Epithelial cell of esophagus (primary cell): ENCODE data around the gene GNG11.

Source experiments
- DNase-seq: peaks from one replicate; pipeline ENCODE4 v3.0.0; 2010; ENCODE audit warnings: low read depth
- H3K4me3 ChIP-seq: 2 replicates; pipeline ENCODE4 v1.5.1; 2011; ENCODE audit warnings: mild to moderate bottlenecking, low read length, control low read depth
- CTCF ChIP-seq: IDR thresholded peaks from 2 replicates; pipeline ENCODE4 v1.5.1; 2011; ENCODE audit warnings: low read depth, mild to moderate bottlenecking, low read length, control low read depth, inconsistent platforms; ENCODE audit not compliant: insufficient read depth; ENCODE audit errors: missing control alignments

Gene GNG11

GRCh38 chr7:93921607-93922566, at the start of gene GNG11:
TSS of gene GNG11 (plus strand) at chr7:93921735. CDS start at chr7:93922138, 403 bp downstream.
- peak; percentile 37 for DNase-seq
- peak within 1 kb of the TSS; percentile 51 for H3K4me3 ChIP-seq
- no peak for TF ChIP-seq CTCF

GRCh38 chr7:93873998-93874574, 47.4 kb upstream of the GNG11 start:
- no peak overlapping the region for H3K4me3 ChIP-seq
- TF ChIP-seq CTCF, result no peak
- no peak for DNase-seq

- no peak for TF ChIP-seq CTCF
- no peak for DNase-seq
- H3K4me3 ChIP-seq, result no peak overlapping the region
These were observed 43.8 kb upstream of the GNG11 start for GRCh38 chr7:93877742-93878141.

GRCh38 chr7:93879356-93879755, 42.2 kb upstream of the GNG11 start:
- no peak for TF ChIP-seq CTCF
- H3K4me3 ChIP-seq, result no peak overlapping the region
- DNase-seq, result no peak

- no peak for TF ChIP-seq CTCF
- no peak for DNase-seq
- H3K4me3 ChIP-seq, result no peak overlapping the region
These were observed 39.1 kb upstream of the GNG11 start for GRCh38 chr7:93882468-93882867.

- no peak for TF ChIP-seq CTCF
- no peak for DNase-seq
- no peak overlapping the region for H3K4me3 ChIP-seq
These were observed 38.2 kb upstream of the GNG11 start for GRCh38 chr7:93883078-93883916.
